SK-N-SH treated with all-trans-retinoic acid at 6 μM for 48 hours (cell line): ENCODE measurements around the gene HLCS.

ENCODE experiments used
- CSDC2 ChIP-seq: fragments of 250-450 bp; sonication (Bioruptor Pico); IDR thresholded peaks from 2 replicates; pipeline ENCODE4 v1.5.0; 2020; ENCODE audit warnings: mild to moderate bottlenecking, moderate library complexity
- OSR1 ChIP-seq: fragments of 250-450 bp; sonication (Bioruptor Pico); IDR thresholded peaks from 2 replicates; pipeline ENCODE4 v1.8.0; 2022; ENCODE audit warnings: moderate library complexity, mild to moderate bottlenecking, inconsistent platforms
- SNAI2 ChIP-seq: fragments of 250-450 bp; sonication (Bioruptor Pico); IDR thresholded peaks from 2 replicates; pipeline ENCODE4 v1.5.0; 2020; ENCODE audit warnings: mild to moderate bottlenecking, moderate library complexity
- ZFP3 ChIP-seq: fragments of 250-450 bp; sonication (Bioruptor Pico); IDR thresholded peaks from 2 replicates; pipeline ENCODE4 v1.5.0; 2020; ENCODE audit warnings: mild to moderate bottlenecking, moderate library complexity
- TF ChIP-seq, protein P1 (sequence below): fragments of 250-450 bp; sonication (Bioruptor Pico); IDR thresholded peaks from 2 replicates; pipeline ENCODE4 v1.8.0; 2021; ENCODE audit warnings: low read depth, mild to moderate bottlenecking, moderate library complexity, borderline replicate concordance
- TF ChIP-seq, protein P2 (sequence below): fragments of 250-450 bp; sonication (Bioruptor Pico); IDR thresholded peaks from 2 replicates; pipeline ENCODE4 v1.8.0; 2020; ENCODE audit warnings: mild to moderate bottlenecking, moderate library complexity, borderline replicate concordance

DNA sequence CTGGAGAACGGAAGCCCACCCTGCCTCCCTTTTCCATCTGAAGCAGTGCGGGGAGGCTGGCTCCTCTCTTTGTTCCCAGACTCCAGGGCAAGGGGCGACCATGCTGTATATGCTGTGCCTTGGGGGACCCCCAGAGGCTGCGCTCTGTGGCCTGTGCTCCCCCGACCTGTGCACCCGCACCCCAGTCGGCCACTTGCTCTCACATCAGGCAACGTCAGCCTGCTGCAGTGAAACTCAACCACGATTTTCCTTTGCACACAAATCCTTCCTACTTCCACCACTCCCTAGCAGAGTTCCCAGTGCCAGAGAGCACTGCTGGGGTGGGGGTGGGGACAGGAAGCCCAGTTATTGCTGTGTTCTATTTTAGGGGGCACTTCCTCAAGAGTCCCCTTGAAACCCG lies 215.1 kb downstream of the HLCS start:
- TF ChIP-seq OSR1 (CRISPR knock-in tag) (no peak), CSDC2 (CRISPR knock-in tag) (no peak), SNAI2 (no peak), ZFP3 (no peak)
- TF ChIP-seq, protein P1, sequence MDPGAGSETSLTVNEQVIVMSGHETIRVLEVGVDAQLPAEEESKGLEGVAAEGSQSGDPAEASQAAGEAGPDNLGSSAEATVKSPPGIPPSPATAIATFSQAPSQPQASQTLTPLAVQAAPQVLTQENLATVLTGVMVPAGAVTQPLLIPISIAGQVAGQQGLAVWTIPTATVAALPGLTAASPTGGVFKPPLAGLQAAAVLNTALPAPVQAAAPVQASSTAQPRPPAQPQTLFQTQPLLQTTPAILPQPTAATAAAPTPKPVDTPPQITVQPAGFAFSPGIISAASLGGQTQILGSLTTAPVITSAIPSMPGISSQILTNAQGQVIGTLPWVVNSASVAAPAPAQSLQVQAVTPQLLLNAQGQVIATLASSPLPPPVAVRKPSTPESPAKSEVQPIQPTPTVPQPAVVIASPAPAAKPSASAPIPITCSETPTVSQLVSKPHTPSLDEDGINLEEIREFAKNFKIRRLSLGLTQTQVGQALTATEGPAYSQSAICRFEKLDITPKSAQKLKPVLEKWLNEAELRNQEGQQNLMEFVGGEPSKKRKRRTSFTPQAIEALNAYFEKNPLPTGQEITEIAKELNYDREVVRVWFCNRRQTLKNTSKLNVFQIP (CRISPR knock-in tag) = no peak
- TF ChIP-seq, protein P2, sequence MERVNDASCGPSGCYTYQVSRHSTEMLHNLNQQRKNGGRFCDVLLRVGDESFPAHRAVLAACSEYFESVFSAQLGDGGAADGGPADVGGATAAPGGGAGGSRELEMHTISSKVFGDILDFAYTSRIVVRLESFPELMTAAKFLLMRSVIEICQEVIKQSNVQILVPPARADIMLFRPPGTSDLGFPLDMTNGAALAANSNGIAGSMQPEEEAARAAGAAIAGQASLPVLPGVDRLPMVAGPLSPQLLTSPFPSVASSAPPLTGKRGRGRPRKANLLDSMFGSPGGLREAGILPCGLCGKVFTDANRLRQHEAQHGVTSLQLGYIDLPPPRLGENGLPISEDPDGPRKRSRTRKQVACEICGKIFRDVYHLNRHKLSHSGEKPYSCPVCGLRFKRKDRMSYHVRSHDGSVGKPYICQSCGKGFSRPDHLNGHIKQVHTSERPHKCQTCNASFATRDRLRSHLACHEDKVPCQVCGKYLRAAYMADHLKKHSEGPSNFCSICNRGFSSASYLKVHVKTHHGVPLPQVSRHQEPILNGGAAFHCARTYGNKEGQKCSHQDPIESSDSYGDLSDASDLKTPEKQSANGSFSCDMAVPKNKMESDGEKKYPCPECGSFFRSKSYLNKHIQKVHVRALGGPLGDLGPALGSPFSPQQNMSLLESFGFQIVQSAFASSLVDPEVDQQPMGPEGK (CRISPR knock-in tag) = no peak
